Cardiac fibroblast (primary cell): ENCODE measurements around the gene NLRP3.
"Not testable (repeated sequence)": the region's sequence is repeated elsewhere in the genome, so short reads cannot be mapped to it uniquely, and the experiment has no call there.

Experiments used
- DNase-seq, 2 donors: peaks; one replicate each; pipeline versions ENCODE4 v3.0.0 to v3.0.0-alpha.2; 2010; ENCODE audit warnings: low read depth in 2 of 2
- H3K4me3 ChIP-seq, 2 donors: replicated peaks in 1 of 2; 1 replicate in 1 of 2; 2 replicates in 1 of 2; pipeline ENCODE4 v1.5.1; 2011; ENCODE audit warnings: low read depth in 2 of 2, low read length in 2 of 2, mild to moderate bottlenecking in 2 of 2, moderate library complexity in 1 of 2
- CTCF ChIP-seq: IDR thresholded peaks from one replicate; pipeline ENCODE4 v1.5.1; 2011; ENCODE audit warnings: low read depth, mild to moderate bottlenecking, low read length, inconsistent platforms

NLRP3 gene

GRCh38 chr1:247415423-247416361, at the start of gene NLRP3:
NLRP3 (plus strand) TSS chr1:247416173; CDS start chr1:247418801, 2,628 bp downstream.
- TF ChIP-seq CTCF: no peak
- peak within 1 kb of the TSS in 1 of 2 donors; percentile 18 for H3K4me3 ChIP-seq
- DNase-seq: peak in 1 of 2 donors; percentile 8

GRCh38 chr1:247366345-247366744, 49.6 kb upstream of the NLRP3 start:
- H3K4me3 ChIP-seq, DNase-seq: not testable (repeated sequence)

DNA sequence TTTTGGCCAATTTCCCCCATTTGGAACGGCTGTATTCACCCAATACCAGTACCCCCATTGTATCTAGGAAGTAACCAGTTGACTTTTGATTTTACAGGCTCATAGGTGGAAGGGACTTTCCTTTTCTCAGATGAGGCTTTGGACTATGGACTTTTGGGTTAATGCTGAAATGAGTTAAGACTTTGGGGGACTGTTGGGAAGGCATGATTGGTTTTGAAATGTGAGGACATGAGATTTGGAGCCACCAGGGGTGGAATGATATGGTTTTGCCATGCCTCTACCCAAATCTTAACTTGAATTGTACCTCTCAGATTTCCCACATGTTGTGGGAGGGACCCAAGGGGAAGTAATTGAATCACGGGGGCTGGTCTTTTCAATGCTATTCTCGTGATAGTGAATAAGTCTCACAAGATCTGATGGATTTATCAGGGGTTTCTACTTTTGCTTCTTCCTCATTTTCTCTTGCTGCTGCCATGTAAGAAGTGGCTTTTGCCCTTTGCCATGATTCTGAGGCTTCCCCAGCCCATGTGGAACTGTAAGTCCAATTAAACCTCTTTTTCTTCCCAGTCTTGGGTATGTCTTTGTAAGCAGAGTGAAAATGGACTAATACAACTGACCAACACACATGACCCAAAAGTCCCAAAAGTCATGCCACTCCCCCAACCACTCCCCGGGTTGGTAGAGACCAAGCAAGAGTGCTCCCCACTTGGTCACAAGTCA, 48.9 kb upstream of the NLRP3 start:
- DNase-seq: no peak
- no peak overlapping the region for H3K4me3 ChIP-seq
- TF ChIP-seq CTCF: no peak

DNA sequence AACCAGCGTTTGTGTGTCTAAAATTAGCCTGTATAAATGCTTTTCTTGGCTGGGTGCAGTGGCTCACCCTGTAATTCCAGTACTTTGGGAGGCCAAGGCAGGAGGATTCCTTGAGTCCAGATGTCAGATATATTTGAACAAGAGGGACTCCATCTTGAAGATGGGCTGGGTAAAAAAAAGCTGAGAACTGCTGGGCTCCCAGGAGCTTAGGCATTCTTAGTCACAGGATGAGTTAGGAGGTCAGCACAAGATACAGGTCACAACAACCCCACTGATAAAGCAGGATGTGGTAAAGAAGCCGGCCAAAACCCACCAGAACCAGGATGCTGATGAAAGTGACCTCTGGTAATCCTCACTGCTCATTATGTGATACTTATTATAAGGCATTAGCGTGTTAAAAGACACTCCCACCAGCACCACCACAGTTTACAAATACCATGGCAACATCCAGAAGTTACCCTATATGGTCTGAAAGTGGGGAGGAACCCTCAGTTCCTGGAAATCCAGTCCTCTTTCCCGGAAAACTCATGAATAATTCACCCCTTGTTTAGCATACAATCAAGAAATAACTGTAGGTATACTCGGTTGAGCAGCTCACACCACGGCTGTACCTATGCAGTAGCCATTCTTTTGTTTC, 48.1 kb upstream of the NLRP3 start:
- TF ChIP-seq CTCF: no peak
- no peak overlapping the region for H3K4me3 ChIP-seq
- DNase-seq: peak; percentile 44 to 48

DNA sequence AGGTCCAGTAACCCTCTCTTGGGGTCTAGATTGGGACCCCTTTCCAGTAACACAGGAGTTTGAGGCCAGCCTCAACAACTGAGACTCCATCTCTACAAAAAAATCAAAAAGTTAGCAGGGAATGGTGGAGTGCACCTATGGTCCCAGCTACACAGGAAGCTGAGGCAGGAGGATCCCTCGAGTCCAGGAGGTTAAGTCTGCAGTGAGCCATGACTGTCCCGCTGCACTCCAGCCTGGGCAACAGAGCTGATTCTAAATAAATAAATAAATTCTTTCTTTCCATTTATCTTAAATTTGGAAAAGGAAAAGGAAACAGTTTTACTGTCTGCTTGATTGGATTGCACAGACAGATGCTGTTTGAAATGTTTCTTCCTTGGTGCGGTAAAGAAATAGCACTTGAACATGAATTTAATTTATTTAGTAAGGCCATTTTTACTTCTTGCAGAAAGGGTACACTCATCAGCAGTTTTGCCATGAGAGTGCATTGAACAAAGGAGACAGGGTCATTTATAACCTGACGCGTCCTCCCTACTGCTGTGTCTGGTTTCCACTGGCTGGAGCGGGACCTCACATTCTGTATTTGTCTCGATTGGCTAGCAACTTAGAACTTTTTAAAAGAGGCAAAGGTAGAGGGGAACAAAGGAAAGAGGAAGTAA, 47.4 kb upstream of the NLRP3 start:
- no peak overlapping the region for H3K4me3 ChIP-seq
- DNase-seq: no peak
- TF ChIP-seq CTCF: no peak

- TF ChIP-seq CTCF: no peak
- peak; percentile 48 to 56 for DNase-seq
- no peak overlapping the region for H3K4me3 ChIP-seq
Measured at GRCh38 chr1:247370786-247371732, 44.9 kb upstream of the NLRP3 start.
